H9 (cell line): ENCODE data around the gene TCF7L1. TPM values are rescaled to one million over a fixed set of nuclear protein-coding genes. Genes with fewer than 3 reads are reported as not detected.

Experiments
- DNase-seq: peaks from one replicate; pipeline ENCODE4 v3.0.0-alpha.2; 2017
- H2AFZ ChIP-seq: one replicate; pipeline ENCODE4 v1.6.1; 2013; ENCODE audit warnings: mild to moderate bottlenecking, low read length, control low read depth, moderate library complexity
- H2AK5ac ChIP-seq: 2 replicates; pipeline ENCODE4 v1.6.1; 2013; ENCODE audit warnings: low read length, control low read depth, mixed read lengths; ENCODE audit not compliant: insufficient read length
- H2BK120ac ChIP-seq: one replicate; pipeline ENCODE4 v1.6.1; 2013; ENCODE audit warnings: low read depth, mild to moderate bottlenecking, low read length, control low read depth, inconsistent platforms; ENCODE audit not compliant: poor library complexity, severe bottlenecking
- H2BK12ac ChIP-seq: 2 replicates; pipeline ENCODE4 v1.6.1; 2013; ENCODE audit warnings: low read length, control low read depth, mixed read lengths, low read depth; ENCODE audit not compliant: insufficient read length
- H2BK15ac ChIP-seq: 2 replicates; pipeline ENCODE4 v1.6.1; 2013; ENCODE audit warnings: low read depth, low read length, control low read depth
- H2BK20ac ChIP-seq: one replicate; pipeline ENCODE4 v1.6.1; 2013; ENCODE audit warnings: low read depth, mild to moderate bottlenecking, low read length, control low read depth, inconsistent platforms; ENCODE audit not compliant: poor library complexity, severe bottlenecking
- H2BK5ac ChIP-seq: 2 replicates; pipeline ENCODE4 v1.6.1; 2013; ENCODE audit warnings: low read length, control low read depth, mixed read lengths; ENCODE audit not compliant: insufficient read length
- H3K14ac ChIP-seq: 2 replicates; pipeline ENCODE4 v1.6.1; 2013; ENCODE audit warnings: low read length, control low read depth; ENCODE audit not compliant: insufficient read depth
- H3K18ac ChIP-seq: 2 replicates; pipeline ENCODE4 v1.6.1; 2013; ENCODE audit warnings: low read depth, mild to moderate bottlenecking, mixed read lengths, low read length, control low read depth; ENCODE audit not compliant: insufficient read length
- H3K23ac ChIP-seq: 2 replicates; pipeline ENCODE4 v1.6.1; 2013; ENCODE audit warnings: low read length, control low read depth, mixed read lengths, low read depth; ENCODE audit not compliant: insufficient read length
- H3K23me2 ChIP-seq: 2 replicates; pipeline ENCODE4 v1.6.1; 2013; ENCODE audit warnings: low read depth, mild to moderate bottlenecking, mixed read lengths, low read length, control low read depth; ENCODE audit not compliant: insufficient read length, poor library complexity, severe bottlenecking
- H3K27ac ChIP-seq: 2 replicates; pipeline ENCODE4 v1.5.1; 2013; ENCODE audit warnings: low read length, control low read depth, mixed read lengths, low read depth; ENCODE audit not compliant: insufficient read length
- H3K27me3 ChIP-seq: 2 replicates; pipeline ENCODE4 v1.6.1; 2013; ENCODE audit warnings: low read length, control low read depth, inconsistent platforms; ENCODE audit not compliant: insufficient read depth
- H3K4ac ChIP-seq: 2 replicates; pipeline ENCODE4 v1.6.1; 2013; ENCODE audit warnings: low read depth, mild to moderate bottlenecking, control low read depth, inconsistent platforms, low read length, moderate library complexity
- H3K4me1 ChIP-seq: 2 replicates; pipeline ENCODE4 v1.6.1; 2013; ENCODE audit warnings: low read length, control low read depth, inconsistent platforms; ENCODE audit not compliant: insufficient read depth
- H3K4me2 ChIP-seq: 2 replicates; pipeline ENCODE4 v1.6.1; 2013; ENCODE audit warnings: low read length, control low read depth, mixed read lengths; ENCODE audit not compliant: insufficient read length, insufficient read depth
- H3K56ac ChIP-seq: 2 replicates; pipeline ENCODE4 v1.6.1; 2013; ENCODE audit warnings: low read depth, mild to moderate bottlenecking, mixed read lengths, low read length, control low read depth; ENCODE audit not compliant: insufficient read length
- H3K79me1 ChIP-seq: 2 replicates; pipeline ENCODE4 v1.6.1; 2013; ENCODE audit warnings: low read depth, mild to moderate bottlenecking, moderate library complexity, low read length, control low read depth, inconsistent platforms; ENCODE audit not compliant: insufficient read depth, poor library complexity, severe bottlenecking
- H3K79me2 ChIP-seq: 2 replicates; pipeline ENCODE4 v1.6.1; 2013; ENCODE audit warnings: low read length, control low read depth, inconsistent platforms; ENCODE audit not compliant: insufficient read depth
- H3K9ac ChIP-seq: 2 replicates; pipeline ENCODE4 v1.6.1; 2013; ENCODE audit warnings: low read length, control low read depth, mixed read lengths; ENCODE audit not compliant: insufficient read length; ENCODE audit errors: extremely low read depth
- H3K9me3 ChIP-seq: one replicate; pipeline ENCODE4 v1.6.1; 2013; ENCODE audit warnings: low read depth, low read length, inconsistent platforms; ENCODE audit not compliant: control insufficient read depth
- H3T11ph ChIP-seq: one replicate; pipeline ENCODE4 v1.6.1; 2013; ENCODE audit warnings: mild to moderate bottlenecking, low read length, control low read depth, inconsistent platforms
- H4K20me1 ChIP-seq: one replicate; pipeline ENCODE4 v1.6.1; 2013; ENCODE audit not compliant: control insufficient read depth, insufficient read length, insufficient read depth
- H4K5ac ChIP-seq: 2 replicates; pipeline ENCODE4 v1.6.1; 2013; ENCODE audit warnings: low read depth, mild to moderate bottlenecking, mixed read lengths, low read length, control low read depth; ENCODE audit not compliant: insufficient read length
- H4K8ac ChIP-seq: replicated peaks from 2 replicates; pipeline ENCODE4 v1.6.1; 2013; ENCODE audit warnings: low read length, control low read depth, mixed read lengths, low read depth; ENCODE audit not compliant: insufficient read length
- H4K91ac ChIP-seq: 2 replicates; pipeline ENCODE4 v1.6.1; 2013; ENCODE audit warnings: low read depth, mild to moderate bottlenecking, moderate library complexity, mixed read lengths, low read length, control low read depth; ENCODE audit not compliant: insufficient read length
- H3K27ac Mint-ChIP-seq, 3 experiments: 2 replicates in 2 of 3; 3 replicates in 1 of 3; pipeline ENCODE4 v1.8.0; 2020 to 2021; ENCODE audit warnings: mixed read lengths in 3 of 3, mild to moderate bottlenecking in 1 of 3, moderate library complexity in 1 of 3
- H3K27me3 Mint-ChIP-seq: 2 replicates; pipeline ENCODE4 v1.8.0; 2021; ENCODE audit warnings: low read depth, mild to moderate bottlenecking, moderate library complexity, mixed read lengths
- H3K36me3 Mint-ChIP-seq, 3 experiments: 2 replicates in 2 of 3; 3 replicates in 1 of 3; pipeline ENCODE4 v1.8.0; 2020 to 2021; ENCODE audit warnings: low read depth in 3 of 3, mixed read lengths in 3 of 3; ENCODE audit not compliant: insufficient read depth in 1 of 3
- H3K4me1 Mint-ChIP-seq, 2 experiments: 2 replicates each; pipeline ENCODE4 v1.8.0; 2020; ENCODE audit warnings: mixed read lengths in 2 of 2
- H3K4me3 Mint-ChIP-seq, 2 experiments: 2 replicates in 1 of 2; 3 replicates in 1 of 2; pipeline ENCODE4 v1.8.0; 2020 to 2021; ENCODE audit warnings: mild to moderate bottlenecking in 2 of 2, mixed read lengths in 2 of 2, moderate library complexity in 1 of 2
- H3K9me3 Mint-ChIP-seq, 2 experiments: 2 replicates in 1 of 2; 3 replicates in 1 of 2; pipeline ENCODE4 v1.8.0; 2020; ENCODE audit warnings: mild to moderate bottlenecking in 2 of 2, mixed read lengths in 2 of 2, moderate library complexity in 1 of 2
- CTCF ChIP-seq: fragments of 200-600 bp; sonication (generic); conservative IDR thresholded peaks from 3 replicates; pipeline ENCODE4 v1.8.0; 2021; ENCODE audit warnings: antibody characterized with exemption, mild to moderate bottlenecking
- WGBS: extraction: QIAGEN DNeasy Blood & Tissue Kit; methylation state at CpG from one replicate; pipeline ENCODE4 v1.1.7; 2013; ENCODE audit warnings: missing lambda C conversion rate, low lambda C conversion rate, mixed read lengths; ENCODE audit not compliant: insufficient read length; ENCODE audit errors: extremely low coverage; 5-methylcytosine and 5-hydroxymethylcytosine counted together
- total RNA-seq: library from RNA; stranded (reverse); gene quantifications from 2 replicates; pipeline ENCODE4 v1.2.1, GENCODE V29; 2021

The TCF7L1 gene
- total RNA-seq, 1 experiment from 2014 or later, result 112 TPM

- no peak for TF ChIP-seq CTCF
- Histone ChIP-seq H3K18ac (peak overlapping the region; percentile 15), H4K5ac (no peak overlapping the region), H3K56ac (no peak overlapping the region), H3K79me1 (peaks cover 1% of the 10 kb centered on the region), H4K20me1 (no peaks in the 10 kb centered on the region), H2AFZ (no peak overlapping the region), H3K4me1 (peaks cover 31% of the 10 kb centered on the region), H2AK5ac (no peak overlapping the region), H2BK15ac (0 out of 2 replicates have a peak overlapping the region, but pooled peaks have one; percentile 39), H3K14ac (peak overlapping the region; percentile 82), H4K91ac (peak overlapping the region; percentile 37), H3K9me3 (no peaks in the 10 kb centered on the region), H4K8ac (no peak overlapping the region), H3K9ac (no peak overlapping the region), H3K79me2 (peaks cover 4% of the 10 kb centered on the region; the same call in 1 of the 2 replicates), H3K27me3 (no peaks in the 10 kb centered on the region), H2BK5ac (no peak overlapping the region), H2BK120ac (peak overlapping the region; percentile 52), H3K23ac (no peak overlapping the region), H3K23me2 (no peaks in the 10 kb centered on the region), H3K4ac (no peak overlapping the region), H2BK12ac (no peak overlapping the region), H3T11ph (no peak overlapping the region), H3K27ac (no peak overlapping the region), H2BK20ac (no peak overlapping the region), H3K4me2 (no peak overlapping the region)
- H3K4me1 Mint-ChIP-seq, result peaks cover 84 to 90% of the 10 kb centered on the region in 2 experiments
- DNase-seq, result no peak
- peaks cover 12 to 23% (median 21%) of the 10 kb centered on the region in 3 experiments for H3K36me3 Mint-ChIP-seq
- H3K27ac Mint-ChIP-seq, result peak overlapping the region; percentile 78 to 98 (median 98)
- H3K27me3 Mint-ChIP-seq, result no peaks in the 10 kb centered on the region; the same call in none of the 2 replicates
- H3K4me3 Mint-ChIP-seq, result peak overlapping the region in 1 of 2 experiments; percentile 24; a peak in 1 of 5 replicates
- no CpG with 5 or more reads among the region's 7 CpGs for WGBS
- no peaks in the 10 kb centered on the region for H3K9me3 Mint-ChIP-seq
Observed at GRCh38 chr2:85257970-85258605, 124.9 kb downstream of the TCF7L1 start.
